Brain microvascular endothelial cell (primary cell): ENCODE results near the gene A2ML1.

Experiments
- DNase-seq: peaks from one replicate; pipeline ENCODE4 v3.0.0-alpha.2; 2020
- H3K27ac ChIP-seq: fragments of 250-450 bp; sonication (Bioruptor Pico); 2 replicates; pipeline ENCODE4 v1.5.1; 2020; ENCODE audit warnings: mild to moderate bottlenecking, moderate library complexity
- H3K27me3 ChIP-seq: fragments of 250-450 bp; sonication (Bioruptor Pico); replicated peaks from 2 replicates; pipeline ENCODE4 v1.5.1; 2020; ENCODE audit warnings: mild to moderate bottlenecking
- H3K36me3 ChIP-seq: fragments of 250-450 bp; sonication (Bioruptor Pico); replicated peaks from 2 replicates; pipeline ENCODE4 v1.5.1; 2020; ENCODE audit warnings: mild to moderate bottlenecking
- H3K4me3 ChIP-seq: 2 replicates; pipeline ENCODE4 v1.5.1; 2011; ENCODE audit warnings: low read depth, mild to moderate bottlenecking, control low read depth, low read length, moderate library complexity
- in situ Hi-C: cut with HindIII; loops from 2 replicates; pipeline ENCODE4 v1.10.0; 2017; ENCODE audit warnings: low sequenced_read_pairs, low pct_ligation_motif_present
- TF ChIP-seq, protein P1 (sequence below): IDR thresholded peaks from 2 replicates; pipeline ENCODE4 v1.5.1; 2011; ENCODE audit warnings: low read depth, mild to moderate bottlenecking, moderate library complexity, low read length, control low read depth, inconsistent platforms; ENCODE audit errors: missing control alignments

The A2ML1 gene

DNA sequence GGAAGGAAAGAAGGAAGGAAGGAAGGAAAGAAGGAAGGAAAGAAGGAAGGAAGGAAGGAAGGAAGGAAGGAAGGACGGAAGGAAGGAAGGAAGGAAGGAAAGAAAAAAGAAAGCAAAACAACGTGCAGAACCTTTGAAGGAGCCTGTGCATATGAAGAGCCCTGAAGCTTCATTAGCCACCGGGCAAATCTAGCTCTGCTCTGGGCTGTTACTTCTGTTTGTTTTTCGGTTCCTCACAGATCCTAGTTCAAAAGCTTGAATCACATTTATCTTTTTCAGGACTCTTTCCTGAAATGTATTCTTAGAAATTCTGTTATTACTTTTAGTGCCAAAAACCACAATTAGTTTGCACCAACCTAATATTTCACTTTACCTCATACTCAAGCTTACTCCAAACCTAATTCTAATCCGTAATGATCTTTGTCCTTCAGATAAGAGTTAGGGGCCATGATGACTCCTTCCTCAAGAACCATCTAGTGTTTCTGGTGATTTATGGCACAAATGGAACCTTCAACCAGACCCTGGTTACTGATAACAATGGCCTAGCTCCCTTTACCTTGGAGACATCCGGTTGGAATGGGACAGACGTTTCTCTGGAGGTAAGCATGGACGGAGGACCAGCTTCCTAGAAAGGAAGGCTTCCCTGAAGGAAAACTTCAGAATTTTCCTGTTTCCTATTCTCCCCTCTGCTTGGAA lies 18.7 kb downstream of the A2ML1 start:
- in situ Hi-C loops = no loop called here
- DNase-seq = no peak
- Histone ChIP-seq H3K36me3 (no peaks in the 10 kb centered on the region), H3K27ac (no peak overlapping the region), H3K4me3 (no peak overlapping the region), H3K27me3 (no peaks in the 10 kb centered on the region)
- TF ChIP-seq, protein P1, sequence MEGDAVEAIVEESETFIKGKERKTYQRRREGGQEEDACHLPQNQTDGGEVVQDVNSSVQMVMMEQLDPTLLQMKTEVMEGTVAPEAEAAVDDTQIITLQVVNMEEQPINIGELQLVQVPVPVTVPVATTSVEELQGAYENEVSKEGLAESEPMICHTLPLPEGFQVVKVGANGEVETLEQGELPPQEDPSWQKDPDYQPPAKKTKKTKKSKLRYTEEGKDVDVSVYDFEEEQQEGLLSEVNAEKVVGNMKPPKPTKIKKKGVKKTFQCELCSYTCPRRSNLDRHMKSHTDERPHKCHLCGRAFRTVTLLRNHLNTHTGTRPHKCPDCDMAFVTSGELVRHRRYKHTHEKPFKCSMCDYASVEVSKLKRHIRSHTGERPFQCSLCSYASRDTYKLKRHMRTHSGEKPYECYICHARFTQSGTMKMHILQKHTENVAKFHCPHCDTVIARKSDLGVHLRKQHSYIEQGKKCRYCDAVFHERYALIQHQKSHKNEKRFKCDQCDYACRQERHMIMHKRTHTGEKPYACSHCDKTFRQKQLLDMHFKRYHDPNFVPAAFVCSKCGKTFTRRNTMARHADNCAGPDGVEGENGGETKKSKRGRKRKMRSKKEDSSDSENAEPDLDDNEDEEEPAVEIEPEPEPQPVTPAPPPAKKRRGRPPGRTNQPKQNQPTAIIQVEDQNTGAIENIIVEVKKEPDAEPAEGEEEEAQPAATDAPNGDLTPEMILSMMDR = no peak

DNA sequence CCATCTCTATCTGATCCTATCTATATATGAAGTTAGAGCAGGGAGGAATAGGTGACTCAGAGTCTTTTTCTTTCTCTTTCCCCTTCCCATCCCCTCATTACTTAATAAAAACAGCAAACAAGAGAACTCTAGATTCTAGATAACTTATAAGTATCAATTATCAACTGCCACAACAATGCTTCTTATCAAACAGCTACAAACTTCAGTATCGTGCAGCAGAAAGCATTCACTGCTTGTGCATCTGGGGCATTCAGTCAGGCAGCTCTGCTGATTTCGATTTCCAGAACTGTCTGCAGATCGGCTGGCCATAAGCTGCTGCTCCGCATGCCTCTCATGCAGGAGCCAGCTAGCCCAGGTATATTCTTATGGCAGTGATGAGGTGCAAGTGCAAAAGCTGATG lies 19.4 kb downstream of the A2ML1 start:
- no peak for DNase-seq

DNA sequence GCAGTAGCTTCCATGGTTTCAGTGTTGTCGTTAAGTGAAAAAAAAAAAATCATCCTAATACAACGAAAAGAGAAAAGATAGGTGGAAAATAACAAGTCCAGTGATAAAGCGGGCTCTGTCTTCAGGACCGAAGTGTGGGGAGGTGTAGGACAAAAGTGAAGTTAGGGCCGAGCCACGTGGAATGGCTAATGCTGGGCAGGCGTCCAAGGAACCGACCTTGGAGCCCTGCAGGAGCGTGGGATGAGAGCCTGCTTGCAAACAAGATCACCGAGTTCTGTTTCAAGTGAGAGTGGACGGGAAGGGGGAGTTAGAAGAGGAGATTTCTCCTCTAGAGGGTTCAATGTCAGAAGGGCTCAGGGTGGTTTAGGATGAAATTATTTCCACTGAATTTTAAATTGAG lies 22.2 kb downstream of the A2ML1 start:
- in situ Hi-C loops = no loop called here
- no peaks in the 10 kb centered on the region for H3K27me3 ChIP-seq
- no peak for DNase-seq
- TF ChIP-seq, protein P1 = no peak
- no peaks in the 10 kb centered on the region for H3K36me3 ChIP-seq
- no peak overlapping the region for H3K27ac ChIP-seq
- no peak overlapping the region for H3K4me3 ChIP-seq

More for the DNA sequence above, 19.4 kb downstream of the A2ML1 start:
- TF ChIP-seq, protein P1 = no peak
- no peak overlapping the region for H3K27ac ChIP-seq
- no peaks in the 10 kb centered on the region for H3K27me3 ChIP-seq
- H3K36me3 ChIP-seq = no peaks in the 10 kb centered on the region
- in situ Hi-C loops = no loop called here
- no peak overlapping the region for H3K4me3 ChIP-seq

DNA sequence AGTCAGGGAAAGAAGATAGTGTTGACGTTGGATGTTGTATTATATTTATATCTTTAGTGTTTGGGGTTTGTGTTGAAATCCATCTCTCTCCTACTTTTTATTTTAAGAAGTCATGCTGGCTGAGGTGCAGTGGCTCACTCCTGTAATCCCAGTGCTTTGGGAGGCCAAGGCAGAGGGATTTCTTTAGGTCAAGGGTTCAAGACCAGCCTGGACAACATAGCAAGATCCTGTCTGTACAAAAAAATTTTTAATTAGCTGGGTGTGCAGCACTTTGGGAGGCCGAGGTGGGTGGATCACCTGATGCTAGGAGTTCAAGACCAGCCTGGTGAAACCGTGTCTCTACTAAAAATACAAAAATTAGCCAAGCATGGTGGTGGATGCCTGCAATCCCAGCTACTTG lies 23.9 kb downstream of the A2ML1 start:
- H3K27ac ChIP-seq = no peak overlapping the region
- H3K36me3 ChIP-seq = no peaks in the 10 kb centered on the region
- in situ Hi-C loops = no loop called here
- no peaks in the 10 kb centered on the region for H3K27me3 ChIP-seq
- DNase-seq = no peak
- TF ChIP-seq, protein P1 = no peak
- no peak overlapping the region for H3K4me3 ChIP-seq

DNA sequence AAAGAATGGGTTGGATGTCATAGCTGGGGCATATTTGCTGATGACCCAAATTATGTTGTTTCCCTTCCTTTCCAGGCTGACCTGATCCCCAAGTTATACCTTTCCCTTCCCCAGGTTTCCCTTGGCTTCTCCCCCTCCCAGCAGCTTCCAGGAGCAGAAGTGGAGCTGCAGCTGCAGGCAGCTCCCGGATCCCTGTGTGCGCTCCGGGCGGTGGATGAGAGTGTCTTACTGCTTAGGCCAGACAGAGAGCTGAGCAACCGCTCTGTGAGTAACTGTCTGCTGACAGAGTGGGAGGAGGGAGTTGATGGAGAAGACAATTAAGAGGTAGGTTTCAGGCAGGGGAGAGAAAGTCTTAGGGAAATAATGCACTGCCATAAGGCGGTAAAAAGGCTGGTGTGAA lies 25.0 kb downstream of the A2ML1 start:
- in situ Hi-C loops = no loop called here

More for the DNA sequence above, 25.0 kb downstream of the A2ML1 start:
- no peaks in the 10 kb centered on the region for H3K36me3 ChIP-seq
- no peak overlapping the region for H3K4me3 ChIP-seq
- H3K27me3 ChIP-seq = no peaks in the 10 kb centered on the region
- no peak for DNase-seq
- TF ChIP-seq, protein P1 = no peak
- no peak overlapping the region for H3K27ac ChIP-seq
